ENCODE results near the gene RGL1.

GRCh38 chr1:183841950-183842794, 37.3 kb downstream of the RGL1 start:
- TF ChIP-seq, protein P1, sequence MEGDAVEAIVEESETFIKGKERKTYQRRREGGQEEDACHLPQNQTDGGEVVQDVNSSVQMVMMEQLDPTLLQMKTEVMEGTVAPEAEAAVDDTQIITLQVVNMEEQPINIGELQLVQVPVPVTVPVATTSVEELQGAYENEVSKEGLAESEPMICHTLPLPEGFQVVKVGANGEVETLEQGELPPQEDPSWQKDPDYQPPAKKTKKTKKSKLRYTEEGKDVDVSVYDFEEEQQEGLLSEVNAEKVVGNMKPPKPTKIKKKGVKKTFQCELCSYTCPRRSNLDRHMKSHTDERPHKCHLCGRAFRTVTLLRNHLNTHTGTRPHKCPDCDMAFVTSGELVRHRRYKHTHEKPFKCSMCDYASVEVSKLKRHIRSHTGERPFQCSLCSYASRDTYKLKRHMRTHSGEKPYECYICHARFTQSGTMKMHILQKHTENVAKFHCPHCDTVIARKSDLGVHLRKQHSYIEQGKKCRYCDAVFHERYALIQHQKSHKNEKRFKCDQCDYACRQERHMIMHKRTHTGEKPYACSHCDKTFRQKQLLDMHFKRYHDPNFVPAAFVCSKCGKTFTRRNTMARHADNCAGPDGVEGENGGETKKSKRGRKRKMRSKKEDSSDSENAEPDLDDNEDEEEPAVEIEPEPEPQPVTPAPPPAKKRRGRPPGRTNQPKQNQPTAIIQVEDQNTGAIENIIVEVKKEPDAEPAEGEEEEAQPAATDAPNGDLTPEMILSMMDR (IDR thresholded peaks at IDR 0.05; ENCODE audit: low read depth, low read length, poor library complexity, severe bottlenecking): no peak
- no peak for TF ChIP-seq EZH2phosphoT487 (IDR thresholded peaks at IDR 0.05; ENCODE audit: borderline replicate concordance, low read length)

Measured in DOHH2 (cell line).